ENCODE measurements around the gene HDHD2. TPM values are rescaled to one million over a fixed set of nuclear protein-coding genes. Genes with fewer than 3 reads are reported as not detected.

The HDHD2 gene
- total RNA-seq, 4 donors from 2014 or later: 12.9 to 30.0 (median 15.9) TPM

DNA sequence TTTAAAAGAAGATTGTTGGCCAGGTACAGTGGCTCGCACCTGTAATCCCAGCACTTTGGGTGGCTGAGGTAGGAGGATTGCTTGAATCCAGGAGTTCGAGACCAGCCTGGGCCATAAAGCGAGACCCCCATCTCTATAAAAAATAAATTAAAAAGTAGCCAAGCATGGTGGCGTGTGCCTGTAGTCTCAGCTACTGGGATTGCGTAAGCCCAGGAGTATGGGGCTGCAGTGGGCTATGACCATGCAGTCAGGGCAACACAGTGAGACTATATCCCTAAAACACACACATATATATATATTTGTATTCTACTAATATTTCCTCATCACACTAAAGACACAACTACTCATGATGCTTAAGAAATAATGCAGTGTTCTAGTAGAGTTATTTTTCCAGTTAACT is 7.1 kb downstream of the HDHD2 start:
- H3K4me3 ChIP-seq (ENCODE audit: low read depth, poor library complexity, severe bottlenecking): no peak overlapping the region
- no peak for DNase-seq (ENCODE audit: low spot score in 2 of 2)
- no peak for TF ChIP-seq POLR2A (IDR thresholded peaks at IDR 0.05)
- TF ChIP-seq, protein P1, sequence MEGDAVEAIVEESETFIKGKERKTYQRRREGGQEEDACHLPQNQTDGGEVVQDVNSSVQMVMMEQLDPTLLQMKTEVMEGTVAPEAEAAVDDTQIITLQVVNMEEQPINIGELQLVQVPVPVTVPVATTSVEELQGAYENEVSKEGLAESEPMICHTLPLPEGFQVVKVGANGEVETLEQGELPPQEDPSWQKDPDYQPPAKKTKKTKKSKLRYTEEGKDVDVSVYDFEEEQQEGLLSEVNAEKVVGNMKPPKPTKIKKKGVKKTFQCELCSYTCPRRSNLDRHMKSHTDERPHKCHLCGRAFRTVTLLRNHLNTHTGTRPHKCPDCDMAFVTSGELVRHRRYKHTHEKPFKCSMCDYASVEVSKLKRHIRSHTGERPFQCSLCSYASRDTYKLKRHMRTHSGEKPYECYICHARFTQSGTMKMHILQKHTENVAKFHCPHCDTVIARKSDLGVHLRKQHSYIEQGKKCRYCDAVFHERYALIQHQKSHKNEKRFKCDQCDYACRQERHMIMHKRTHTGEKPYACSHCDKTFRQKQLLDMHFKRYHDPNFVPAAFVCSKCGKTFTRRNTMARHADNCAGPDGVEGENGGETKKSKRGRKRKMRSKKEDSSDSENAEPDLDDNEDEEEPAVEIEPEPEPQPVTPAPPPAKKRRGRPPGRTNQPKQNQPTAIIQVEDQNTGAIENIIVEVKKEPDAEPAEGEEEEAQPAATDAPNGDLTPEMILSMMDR (IDR thresholded peaks at IDR 0.05): no peak
- 98 to 100% methylated on average over 5 of the region's 5 CpGs for WGBS, 2 donors
- intact Hi-C loops (cut with DNase I; ENCODE audit: low total_unique reads): no loop called here

DNA sequence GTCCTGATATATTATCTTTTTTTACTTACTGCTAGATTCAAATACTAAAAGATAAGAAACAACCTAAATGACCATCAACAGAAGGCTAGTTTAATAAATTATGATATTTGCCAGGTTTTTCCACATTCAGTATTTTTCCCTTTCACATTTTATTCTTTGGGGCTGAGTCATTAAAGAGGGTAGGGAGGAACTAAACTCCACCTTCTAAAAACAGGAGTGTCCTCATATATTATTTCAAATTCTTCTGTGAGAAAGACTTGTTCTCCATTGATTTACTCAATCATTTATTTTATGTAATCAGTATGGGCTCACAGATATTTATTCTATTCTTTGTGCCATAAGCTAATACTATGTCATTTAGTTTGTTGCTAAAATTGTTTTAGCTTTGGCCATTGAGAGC is 9.0 kb downstream of the HDHD2 start:
- no peak for TF ChIP-seq POLR2A (IDR thresholded peaks at IDR 0.05)
- TF ChIP-seq, protein P1 (IDR thresholded peaks at IDR 0.05): no peak
- H3K4me3 ChIP-seq (ENCODE audit: low read depth, poor library complexity, severe bottlenecking): no peak overlapping the region
- no peak for DNase-seq (ENCODE audit: low spot score in 2 of 2)
- intact Hi-C loops (cut with DNase I; ENCODE audit: low total_unique reads): no loop called here

DNA sequence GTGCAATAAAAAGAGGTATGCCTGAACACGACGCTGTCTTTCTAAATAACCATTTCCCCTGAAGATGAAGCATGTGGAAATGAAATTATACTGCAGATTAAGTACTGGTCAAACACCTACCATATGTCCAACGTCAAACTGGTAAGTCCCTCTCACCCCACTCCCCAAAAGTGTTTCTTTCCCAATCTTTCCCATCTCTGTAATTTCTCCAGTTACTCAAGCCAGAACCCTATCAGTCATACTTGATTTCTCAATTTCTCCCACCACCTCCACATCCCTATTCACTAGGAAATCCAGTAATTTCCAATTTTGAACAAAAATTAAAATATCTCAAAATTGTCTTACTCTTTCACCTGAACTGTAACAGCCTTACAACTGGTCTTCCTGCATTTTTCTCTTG is 29.2 kb downstream of the HDHD2 start:
- no peak overlapping the region for H3K4me3 ChIP-seq (ENCODE audit: low read depth, poor library complexity, severe bottlenecking)
- intact Hi-C loops (cut with DNase I; ENCODE audit: low total_unique reads): no loop called here
- 95 to 97% methylated on average over 3 of the region's 3 CpGs for WGBS, 2 donors
- TF ChIP-seq, protein P1 (IDR thresholded peaks at IDR 0.05): no peak
- no peak for TF ChIP-seq POLR2A (IDR thresholded peaks at IDR 0.05)
- DNase-seq (ENCODE audit: low spot score in 2 of 2): no peak

DNA sequence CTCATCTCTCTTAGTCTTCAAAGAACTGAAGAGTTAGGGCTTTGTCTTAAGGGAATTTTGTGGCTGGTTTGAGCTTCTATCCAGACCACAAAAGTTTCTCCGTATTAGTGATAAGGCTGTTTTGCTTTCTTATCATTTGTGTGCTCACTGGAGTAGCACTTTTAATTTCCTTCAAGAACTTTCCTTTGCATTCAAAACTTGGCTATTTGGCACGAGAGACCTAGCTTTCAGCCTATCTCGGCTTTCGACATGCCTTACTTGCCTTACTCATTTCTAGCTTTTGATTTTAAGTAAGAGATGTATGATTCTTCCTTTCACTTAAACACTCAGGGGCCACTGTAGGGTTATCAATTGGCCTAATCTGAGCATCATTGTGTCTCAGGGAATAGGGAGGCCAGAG is 29.9 kb downstream of the HDHD2 start:
- 90 to 91% methylated on average over 4 of the region's 4 CpGs for WGBS, 2 donors

DNA sequence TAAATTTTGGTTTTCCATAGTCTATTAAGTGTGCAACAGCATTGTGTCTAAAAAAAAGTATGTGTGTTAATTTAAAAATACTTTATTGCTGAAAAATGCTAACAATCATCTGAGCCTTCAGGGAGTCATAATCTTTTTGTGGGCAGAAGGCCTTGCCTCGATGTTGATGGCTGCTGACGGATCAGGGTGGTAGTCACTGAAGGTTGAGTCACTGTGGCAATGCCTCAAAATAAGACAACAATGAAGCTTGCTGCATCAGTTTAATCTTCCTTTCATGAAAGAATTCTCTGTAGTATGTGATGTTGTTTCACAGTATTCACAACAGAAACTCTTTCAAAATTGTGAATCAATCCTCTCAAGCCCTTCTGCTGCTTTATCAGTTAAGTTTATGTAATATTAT is 31.3 kb downstream of the HDHD2 start:
- no peak for TF ChIP-seq POLR2A (IDR thresholded peaks at IDR 0.05)
- TF ChIP-seq, protein P1 (IDR thresholded peaks at IDR 0.05): no peak
- 86 to 91% methylated on average over 2 of the region's 2 CpGs for WGBS, 2 donors
- no peak overlapping the region for H3K4me3 ChIP-seq (ENCODE audit: low read depth, poor library complexity, severe bottlenecking)
- no peak for DNase-seq (ENCODE audit: low spot score in 2 of 2)
- intact Hi-C loops (cut with DNase I; ENCODE audit: low total_unique reads): no loop called here

More for the DNA sequence above, 29.9 kb downstream of the HDHD2 start:
- intact Hi-C loops (cut with DNase I; ENCODE audit: low total_unique reads): no loop called here
- TF ChIP-seq, protein P1 (IDR thresholded peaks at IDR 0.05): no peak
- TF ChIP-seq POLR2A (IDR thresholded peaks at IDR 0.05): no peak
- H3K4me3 ChIP-seq (ENCODE audit: low read depth, poor library complexity, severe bottlenecking): no peak overlapping the region
- DNase-seq (ENCODE audit: low spot score in 2 of 2): no peak

DNA sequence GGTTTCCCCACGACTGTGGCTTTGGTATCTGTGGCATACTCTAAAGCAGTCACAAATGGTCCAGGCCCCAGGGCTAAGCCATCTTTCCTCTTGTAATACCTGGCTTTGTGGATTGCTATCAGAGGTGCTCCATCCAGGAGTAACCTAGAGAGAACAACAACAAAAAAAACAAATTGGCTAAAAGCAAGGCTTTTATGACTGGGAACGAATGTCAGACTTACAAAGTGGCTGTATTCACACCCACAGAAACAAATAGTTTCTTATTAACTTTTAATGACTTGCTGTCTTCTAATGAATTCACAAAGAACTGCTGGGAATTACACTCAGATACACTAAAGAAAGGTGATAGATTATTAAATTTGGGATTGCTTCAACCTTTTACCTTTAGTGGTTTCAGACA is 35.1 kb downstream of the HDHD2 start:
- WGBS, 2 donors: 76 to 77% methylated on average over 2 of the region's 2 CpGs
- TF ChIP-seq POLR2A (IDR thresholded peaks at IDR 0.05): no peak
- TF ChIP-seq, protein P1 (IDR thresholded peaks at IDR 0.05): no peak
- intact Hi-C loops (cut with DNase I; ENCODE audit: low total_unique reads): no loop called here

More for the DNA sequence above, 35.1 kb downstream of the HDHD2 start:
- H3K4me3 ChIP-seq (ENCODE audit: low read depth, poor library complexity, severe bottlenecking): no peak overlapping the region
- no peak for DNase-seq (ENCODE audit: low spot score in 2 of 2)

Measured in lower leg skin (tissue), 4 donors.